ENCODE measurements around the gene PPP1R3E.

GRCh38 chr14:23259426-23259825 is 43.2 kb downstream of the PPP1R3E start:
- no peak for TF ChIP-seq CTCF (IDR thresholded peaks at IDR 0.05)
- TF ChIP-seq EP300 (IDR thresholded peaks at IDR 0.05): no peak

All from upper lobe of left lung (tissue), 4 donors.